OCI-LY7 (cell line): ENCODE data around the gene PURB. TPM values are rescaled to one million over a fixed set of nuclear protein-coding genes. Genes with fewer than 3 reads are reported as not detected.

Experiments
- BruUV-seq: library from RNA; stranded (reverse); fragments of 400-500 nt; replicated peaks from 2 replicates; lab custom pipeline; 2021; lab: Mats Ljungman, UMichigan
- CTCF ChIA-PET: fragments of 300-600 bp; sonication (Branson Sonifier 250); formaldehyde crosslinking; loops from one replicate; lab custom pipeline; 2022; ENCODE audit warnings: antibody characterized with exemption; ENCODE audit not compliant: unreplicated experiment; lab: Charles Lee
- POLR2A ChIA-PET: fragments of 300-600 bp; sonication (Branson Sonifier 250); formaldehyde crosslinking; loops from one replicate; lab custom pipeline; 2022; ENCODE audit warnings: antibody characterized with exemption; lab: Charles Lee
- DNase-seq: peaks from one replicate; pipeline ENCODE4 v3.0.0-alpha.2; 2015; ENCODE audit warnings: low spot score
- H2AFZ ChIP-seq: fragments of 200-600 bp; sonication (generic), shearing (Covaris generic); 2 replicates; pipeline ENCODE4 v1.6.1; 2014; ENCODE audit warnings: mild to moderate bottlenecking, antibody characterized with exemption, low read length, moderate library complexity
- H3K27ac ChIP-seq: fragments of 200-600 bp; sonication (generic); 2 replicates; pipeline ENCODE4 v1.5.1; 2014; ENCODE audit warnings: mixed run types, low read depth, mild to moderate bottlenecking, moderate library complexity, low read length, inconsistent platforms; ENCODE audit not compliant: poor library complexity, severe bottlenecking
- H3K36me3 ChIP-seq: fragments of 200-600 bp; sonication (generic); 2 replicates; pipeline ENCODE4 v1.6.1; 2014; ENCODE audit warnings: mild to moderate bottlenecking, antibody characterized with exemption, low read length, moderate library complexity, mixed read lengths; ENCODE audit not compliant: insufficient read depth
- H3K4me1 ChIP-seq: fragments of 200-600 bp; sonication (generic); 2 replicates; pipeline ENCODE4 v1.5.1; 2014; ENCODE audit warnings: mild to moderate bottlenecking, low read length; ENCODE audit not compliant: insufficient read depth, poor library complexity, severe bottlenecking
- H3K4me2 ChIP-seq: fragments of 200-600 bp; sonication (generic); 2 replicates; pipeline ENCODE4 v1.6.1; 2014; ENCODE audit warnings: mild to moderate bottlenecking, low read length
- H3K4me3 ChIP-seq: fragments of 200-600 bp; sonication (generic); 2 replicates; pipeline ENCODE4 v1.5.1; 2014; ENCODE audit warnings: mild to moderate bottlenecking, low read depth, low read length; ENCODE audit not compliant: poor library complexity, severe bottlenecking
- H3K79me2 ChIP-seq: fragments of 200-600 bp; sonication (generic); 2 replicates; pipeline ENCODE4 v1.6.1; 2016; ENCODE audit warnings: low read depth, mild to moderate bottlenecking, low read length, moderate library complexity, mixed read lengths; ENCODE audit not compliant: insufficient read depth
- H3K9me2 ChIP-seq: fragments of 200-600 bp; sonication (generic); 2 replicates; pipeline ENCODE4 v1.6.1; 2016; ENCODE audit warnings: mild to moderate bottlenecking, low read length, mixed read lengths; ENCODE audit not compliant: insufficient read depth
- H3K9me3 ChIP-seq: fragments of 200-600 bp; sonication (generic); 2 replicates; pipeline ENCODE4 v1.6.1; 2014; ENCODE audit warnings: mild to moderate bottlenecking, mixed run types, low read length, mixed read lengths
- H4K20me1 ChIP-seq: fragments of 200-600 bp; sonication (generic); 2 replicates; pipeline ENCODE4 v1.6.1; 2014; ENCODE audit warnings: mild to moderate bottlenecking, antibody characterized with exemption, low read length, moderate library complexity, mixed read lengths; ENCODE audit not compliant: insufficient read depth
- CTCF ChIP-seq: fragments of 200-600 bp; sonication (generic); conservative IDR thresholded peaks from 2 replicates; pipeline ENCODE4 v1.5.1; 2014; ENCODE audit warnings: mild to moderate bottlenecking, antibody characterized with exemption, low read length, moderate library complexity, mixed read lengths
- EZH2phosphoT487 ChIP-seq: fragments of 200-600 bp; sonication (generic); IDR thresholded peaks from 2 replicates; pipeline ENCODE4 v1.6.1; 2018; ENCODE audit warnings: low read depth, borderline replicate concordance, mild to moderate bottlenecking, mixed run types, antibody characterized with exemption, low read length, moderate library complexity, mixed read lengths
- intact Hi-C: fragments of 100-400 bp; cut with micrococcal nuclease; formaldehyde crosslinking; loops from one replicate; pipeline ENCODE4 v1.10.0; 2022; ENCODE audit not compliant: unreplicated experiment
- total RNA-seq, 2 experiments: library from RNA; depleted of rRNA in 1 of 2; stranded (reverse); fragments of >200 nt in 1 of 2; shearing (Covaris generic) in 1 of 2; gene quantifications; 2 replicates each; pipeline ENCODE4 v1.2.3, GENCODE V29; 2014 to 2022

Gene PURB
- total RNA-seq, 2 experiments from 2014 or later, result 15.2 to 22.7 TPM

- Histone ChIP-seq H3K27ac (peak overlapping the region; percentile 48), H3K79me2 (peaks cover 61% of the 10 kb centered on the region), H3K4me2 (peak overlapping the region; percentile 83), H3K9me3 (no peaks in the 10 kb centered on the region), H3K4me1 (peaks cover 72% of the 10 kb centered on the region), H3K36me3 (peaks cover 54% of the 10 kb centered on the region), H3K4me3 (peak overlapping the region; percentile 77), H3K9me2 (no peaks in the 10 kb centered on the region), H2AFZ (no peak overlapping the region), H4K20me1 (peaks cover 50% of the 10 kb centered on the region)
- intact Hi-C loops, result loop anchor here (2.0 kb wide), 1 partner anchor 21 kb away; no protein-coding TSS in a partner anchor
- no peak for DNase-seq
- no peak for TF ChIP-seq CTCF
- TF ChIP-seq EZH2phosphoT487, result no peak
- no TSS peak for BruUV-seq
- ChIA-PET CTCF (no interaction called here), POLR2A (interaction anchor here (0.7 to 1.3 kb wide), 3 partner anchors 9 to 35 kb away, joined by 3 read pairs; no protein-coding TSS in a partner anchor)
Observed at GRCh38 chr7:44883961-44884620, 1.2 kb downstream of the PURB start.

GRCh38 chr7:44882899-44883298, 2.4 kb downstream of the PURB start:
- Histone ChIP-seq H3K27ac (no peak overlapping the region), H3K79me2 (peaks cover 73% of the 10 kb centered on the region), H3K9me2 (no peaks in the 10 kb centered on the region), H3K36me3 (peaks cover 63% of the 10 kb centered on the region), H2AFZ (no peak overlapping the region), H3K4me3 (peak overlapping the region; percentile 77), H3K4me2 (peak overlapping the region; percentile 83), H3K9me3 (no peaks in the 10 kb centered on the region), H4K20me1 (peaks cover 50% of the 10 kb centered on the region), H3K4me1 (peaks cover 69% of the 10 kb centered on the region)
- BruUV-seq, result no TSS peak
- ChIA-PET POLR2A (interaction anchor here (0.6 to 2.6 kb wide), 8 partner anchors 9 to 293 kb away, joined by 3 to 27 read pairs (median 3); partner anchors contain the start of gene H2AZ2), CTCF (interaction anchor here (1.3 kb wide), 1 partner anchor 25 kb away, joined by 3 read pairs; no protein-coding TSS in a partner anchor)
- TF ChIP-seq EZH2phosphoT487 (no peak), CTCF (no peak)
- DNase-seq, result no peak
- intact Hi-C loops, result loop anchor here (2.0 kb wide), 1 partner anchor 20 kb away; no protein-coding TSS in a partner anchor

- no peak for DNase-seq
- H3K9me3 ChIP-seq, result no peaks in the 10 kb centered on the region
- H3K27ac ChIP-seq, result no peak overlapping the region
- BruUV-seq, result no TSS peak
- peaks cover 56% of the 10 kb centered on the region for H3K4me1 ChIP-seq
- H3K9me2 ChIP-seq, result no peaks in the 10 kb centered on the region
- POLR2A ChIA-PET, result interaction anchor here (0.5 to 2.6 kb wide), 16 partner anchors 8 to 364 kb away, joined by 3 to 27 read pairs (median 4); partner anchors contain the start of gene H2AZ2
- H3K36me3 ChIP-seq, result peaks cover 65% of the 10 kb centered on the region
- CTCF ChIA-PET, result interaction anchor here (0.6 to 1.3 kb wide), 4 partner anchors 10 to 254 kb away, joined by 3 to 5 read pairs (median 3); no protein-coding TSS in a partner anchor
- H3K4me3 ChIP-seq, result peak overlapping the region; percentile 77
- H4K20me1 ChIP-seq, result peaks cover 50% of the 10 kb centered on the region
- peak overlapping the region; percentile 83 for H3K4me2 ChIP-seq
- H3K79me2 ChIP-seq, result peaks cover 71% of the 10 kb centered on the region
- H2AFZ ChIP-seq, result no peak overlapping the region
- no peak for TF ChIP-seq EZH2phosphoT487
- intact Hi-C loops, result loop anchor here (2.0 kb wide), 1 partner anchor 19 kb away; no protein-coding TSS in a partner anchor
Observed at GRCh38 chr7:44881610-44882009, 3.7 kb downstream of the PURB start.
